HEK293 (cell line): ENCODE measurements around the gene CASK.

ENCODE experiments used
- CTCF ChIA-PET: fragments of 350-600 bp; formaldehyde crosslinking; extraction: SDS; loops from one replicate; lab custom pipeline; 2021; ENCODE audit warnings: antibody characterized with exemption; lab: Yijun Ruan, JAX
- POLR2A ChIA-PET: fragments of 300-600 bp; formaldehyde crosslinking; extraction: SDS; loops from one replicate; lab custom pipeline; 2020; ENCODE audit warnings: antibody characterized with exemption, inconsistent platforms; lab: Yijun Ruan, JAX
- H3K27ac ChIP-seq: fragments of 200-500 bp; sonication (Bioruptor generic); 2 replicates; pipeline ENCODE4 v1.5.1; 2014; ENCODE audit warnings: low read depth, low read length, control low read depth, inconsistent platforms; ENCODE audit errors: extremely low read depth
- H3K36me3 ChIP-seq, 2 experiments: fragments of 200-500 bp in 1 of 2; sonication (Bioruptor generic) in 1 of 2; 1 replicate in 1 of 2; 2 replicates in 1 of 2; pipeline ENCODE4 v1.5.1; 2014 to 2017; ENCODE audit warnings: inconsistent platforms in 2 of 2, low read length in 2 of 2; ENCODE audit not compliant: control insufficient read depth in 2 of 2, insufficient read depth in 1 of 2
- H3K4me1 ChIP-seq: fragments of 200-500 bp; sonication (Bioruptor generic); 2 replicates; pipeline ENCODE4 v1.5.1; 2014; ENCODE audit warnings: mild to moderate bottlenecking, low read length, inconsistent platforms; ENCODE audit not compliant: control insufficient read depth, insufficient read depth
- H3K4me3 ChIP-seq: 2 replicates; pipeline ENCODE4 v1.5.1; 2011; ENCODE audit warnings: low read depth, mild to moderate bottlenecking, control low read depth, low read length, moderate library complexity
- H3K9me3 ChIP-seq: fragments of 200-500 bp; sonication (Bioruptor generic); 2 replicates; pipeline ENCODE4 v1.5.1; 2014; ENCODE audit warnings: low read depth, low read length, inconsistent platforms; ENCODE audit not compliant: control insufficient read depth, insufficient read depth
- ELK4 ChIP-seq: IDR thresholded peaks from 2 replicates; pipeline ENCODE4 v1.6.1; 2011; ENCODE audit warnings: mild to moderate bottlenecking, low read depth, low read length, borderline replicate concordance
- GLIS1 ChIP-seq: fragments of 450-650 bp; formaldehyde crosslinking; IDR thresholded peaks from 2 replicates; pipeline ENCODE4 v1.5.1; 2016; ENCODE audit warnings: missing biosample characterization, missing genetic modification characterization
- OVOL3 ChIP-seq: fragments of 450-650 bp; formaldehyde crosslinking; IDR thresholded peaks from 2 replicates; pipeline ENCODE4 v1.5.1; 2016; ENCODE audit warnings: missing biosample characterization, missing genetic modification characterization
- PATZ1 ChIP-seq: fragments of 450-650 bp; formaldehyde crosslinking; IDR thresholded peaks from 2 replicates; pipeline ENCODE4 v1.5.1; 2016; ENCODE audit warnings: missing biosample characterization, missing genetic modification characterization
- PRDM10 ChIP-seq: fragments of 450-650 bp; formaldehyde crosslinking; IDR thresholded peaks from 2 replicates; pipeline ENCODE4 v1.5.1; 2016; ENCODE audit warnings: missing biosample characterization, missing genetic modification characterization
- ZNF121 ChIP-seq: fragments of 450-650 bp; formaldehyde crosslinking; IDR thresholded peaks from 2 replicates; pipeline ENCODE4 v1.5.1; 2016; ENCODE audit warnings: missing biosample characterization, missing genetic modification characterization
- ZNF202 ChIP-seq: fragments of 450-650 bp; formaldehyde crosslinking; IDR thresholded peaks from 2 replicates; pipeline ENCODE4 v1.5.1; 2016; ENCODE audit warnings: missing biosample characterization, missing genetic modification characterization, borderline replicate concordance
- ZNF404 ChIP-seq: fragments of 450-650 bp; formaldehyde crosslinking; IDR thresholded peaks from 2 replicates; pipeline ENCODE4 v1.5.1; 2017; ENCODE audit warnings: missing biosample characterization, missing genetic modification characterization
- ZNF521 ChIP-seq: fragments of 450-650 bp; formaldehyde crosslinking; IDR thresholded peaks from 2 replicates; pipeline ENCODE4 v1.5.1; 2017; ENCODE audit warnings: missing biosample characterization, mild to moderate bottlenecking, missing genetic modification characterization
- ZNF596 ChIP-seq: fragments of 450-650 bp; IDR thresholded peaks from 2 replicates; pipeline ENCODE4 v1.5.0; 2018; ENCODE audit warnings: missing biosample characterization, mild to moderate bottlenecking, missing genetic modification characterization, moderate library complexity
- ZNF610 ChIP-seq: fragments of 450-650 bp; formaldehyde crosslinking; IDR thresholded peaks from 2 replicates; pipeline ENCODE4 v1.5.1; 2016; ENCODE audit warnings: missing biosample characterization, missing genetic modification characterization, borderline replicate concordance
- TF ChIP-seq, protein P1 (sequence below): fragments of 450-650 bp; formaldehyde crosslinking; IDR thresholded peaks from 2 replicates; pipeline ENCODE4 v1.5.1; 2016; ENCODE audit warnings: missing biosample characterization, missing genetic modification characterization, low read depth
- TF ChIP-seq, protein P2 (sequence below): fragments of 450-650 bp; formaldehyde crosslinking; conservative IDR thresholded peaks from 2 replicates; pipeline ENCODE4 v1.5.1; 2016; ENCODE audit warnings: low read depth, missing biosample characterization, missing genetic modification characterization
- TF ChIP-seq, protein P3 (sequence below): fragments of 450-650 bp; formaldehyde crosslinking; IDR thresholded peaks from 2 replicates; pipeline ENCODE4; 2016; ENCODE audit warnings: missing biosample characterization, missing genetic modification characterization

The CASK gene

GRCh38 chrX:41670112-41670511, 253.2 kb downstream of the CASK start (continued):
- TF ChIP-seq, protein P1, sequence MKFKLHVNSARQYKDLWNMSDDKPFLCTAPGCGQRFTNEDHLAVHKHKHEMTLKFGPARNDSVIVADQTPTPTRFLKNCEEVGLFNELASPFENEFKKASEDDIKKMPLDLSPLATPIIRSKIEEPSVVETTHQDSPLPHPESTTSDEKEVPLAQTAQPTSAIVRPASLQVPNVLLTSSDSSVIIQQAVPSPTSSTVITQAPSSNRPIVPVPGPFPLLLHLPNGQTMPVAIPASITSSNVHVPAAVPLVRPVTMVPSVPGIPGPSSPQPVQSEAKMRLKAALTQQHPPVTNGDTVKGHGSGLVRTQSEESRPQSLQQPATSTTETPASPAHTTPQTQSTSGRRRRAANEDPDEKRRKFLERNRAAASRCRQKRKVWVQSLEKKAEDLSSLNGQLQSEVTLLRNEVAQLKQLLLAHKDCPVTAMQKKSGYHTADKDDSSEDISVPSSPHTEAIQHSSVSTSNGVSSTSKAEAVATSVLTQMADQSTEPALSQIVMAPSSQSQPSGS (tag by site-specific recombination): no peak
- no peak for TF ChIP-seq ELK4
- TF ChIP-seq, all 188 proteins: peak for 0

GRCh38 chrX:41667631-41668030, 255.7 kb downstream of the CASK start:
- no peaks in the 10 kb centered on the region for H3K4me1 ChIP-seq
- H3K36me3 ChIP-seq: peaks cover 0 to 5% of the 10 kb centered on the region in 2 experiments; a peak in 1 of 3 replicates
- CTCF ChIA-PET: interaction anchor here (0.7 to 2.3 kb wide), 2 partner anchors 10 to 15 kb away, joined by 3 to 9 read pairs; no protein-coding TSS in a partner anchor
- no peak overlapping the region for H3K4me3 ChIP-seq
- no peaks in the 10 kb centered on the region for H3K9me3 ChIP-seq
- POLR2A ChIA-PET: no interaction called here
- no peak overlapping the region for H3K27ac ChIP-seq
- TF ChIP-seq ZNF121: no peak
- TF ChIP-seq ZNF521 (tag by site-specific recombination): no peak
- TF ChIP-seq ZNF596: no peak
- no peak for TF ChIP-seq PRDM10 (tag by site-specific recombination)
- no peak for TF ChIP-seq OVOL3 (tag by site-specific recombination)
- no peak for TF ChIP-seq ZNF202 (tag by site-specific recombination)
- TF ChIP-seq ZNF404 (tag by site-specific recombination): no peak
- no peak for TF ChIP-seq PATZ1 (tag by site-specific recombination)
- TF ChIP-seq ZNF610: no peak
- TF ChIP-seq GLIS1: no peak
- TF ChIP-seq, protein P2, sequence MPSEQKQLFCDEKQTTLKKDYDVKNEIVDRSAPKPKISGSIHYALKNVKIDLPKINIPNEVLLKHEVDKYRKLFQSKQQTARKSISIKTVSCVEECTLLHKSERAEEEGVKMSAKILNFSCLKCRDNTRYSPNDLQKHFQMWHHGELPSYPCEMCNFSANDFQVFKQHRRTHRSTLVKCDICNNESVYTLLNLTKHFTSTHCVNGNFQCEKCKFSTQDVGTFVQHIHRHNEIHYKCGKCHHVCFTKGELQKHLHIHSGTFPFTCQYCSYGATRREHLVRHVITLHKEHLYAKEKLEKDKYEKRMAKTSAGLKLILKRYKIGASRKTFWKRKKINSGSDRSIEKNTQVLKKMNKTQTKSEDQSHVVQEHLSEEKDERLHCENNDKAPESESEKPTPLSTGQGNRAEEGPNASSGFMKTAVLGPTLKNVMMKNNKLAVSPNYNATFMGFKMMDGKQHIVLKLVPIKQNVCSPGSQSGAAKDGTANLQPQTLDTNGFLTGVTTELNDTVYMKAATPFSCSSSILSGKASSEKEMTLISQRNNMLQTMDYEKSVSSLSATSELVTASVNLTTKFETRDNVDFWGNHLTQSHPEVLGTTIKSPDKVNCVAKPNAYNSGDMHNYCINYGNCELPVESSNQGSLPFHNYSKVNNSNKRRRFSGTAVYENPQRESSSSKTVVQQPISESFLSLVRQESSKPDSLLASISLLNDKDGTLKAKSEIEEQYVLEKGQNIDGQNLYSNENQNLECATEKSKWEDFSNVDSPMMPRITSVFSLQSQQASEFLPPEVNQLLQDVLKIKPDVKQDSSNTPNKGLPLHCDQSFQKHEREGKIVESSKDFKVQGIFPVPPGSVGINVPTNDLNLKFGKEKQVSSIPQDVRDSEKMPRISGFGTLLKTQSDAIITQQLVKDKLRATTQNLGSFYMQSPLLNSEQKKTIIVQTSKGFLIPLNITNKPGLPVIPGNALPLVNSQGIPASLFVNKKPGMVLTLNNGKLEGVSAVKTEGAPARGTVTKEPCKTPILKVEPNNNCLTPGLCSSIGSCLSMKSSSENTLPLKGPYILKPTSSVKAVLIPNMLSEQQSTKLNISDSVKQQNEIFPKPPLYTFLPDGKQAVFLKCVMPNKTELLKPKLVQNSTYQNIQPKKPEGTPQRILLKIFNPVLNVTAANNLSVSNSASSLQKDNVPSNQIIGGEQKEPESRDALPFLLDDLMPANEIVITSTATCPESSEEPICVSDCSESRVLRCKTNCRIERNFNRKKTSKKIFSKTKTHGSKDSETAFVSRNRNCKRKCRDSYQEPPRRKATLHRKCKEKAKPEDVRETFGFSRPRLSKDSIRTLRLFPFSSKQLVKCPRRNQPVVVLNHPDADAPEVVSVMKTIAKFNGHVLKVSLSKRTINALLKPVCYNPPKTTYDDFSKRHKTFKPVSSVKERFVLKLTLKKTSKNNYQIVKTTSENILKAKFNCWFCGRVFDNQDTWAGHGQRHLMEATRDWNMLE (tag by site-specific recombination): no peak
- TF ChIP-seq, protein P3, sequence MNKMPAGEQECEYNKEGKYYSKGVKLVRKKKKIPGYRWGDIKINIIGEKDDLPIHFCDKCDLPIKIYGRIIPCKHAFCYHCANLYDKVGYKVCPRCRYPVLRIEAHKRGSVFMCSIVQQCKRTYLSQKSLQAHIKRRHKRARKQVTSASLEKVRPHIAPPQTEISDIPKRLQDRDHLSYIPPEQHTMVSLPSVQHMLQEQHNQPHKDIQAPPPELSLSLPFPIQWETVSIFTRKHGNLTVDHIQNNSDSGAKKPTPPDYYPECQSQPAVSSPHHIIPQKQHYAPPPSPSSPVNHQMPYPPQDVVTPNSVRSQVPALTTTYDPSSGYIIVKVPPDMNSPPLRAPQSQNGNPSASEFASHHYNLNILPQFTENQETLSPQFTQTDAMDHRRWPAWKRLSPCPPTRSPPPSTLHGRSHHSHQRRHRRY (tag by site-specific recombination): no peak
